Skeletal muscle tissue (tissue), 4 donors: ENCODE data around the gene BMPR1B. TPM values are rescaled to one million over a fixed set of nuclear protein-coding genes. Genes with fewer than 3 reads are reported as not detected.
"Not testable (repeated sequence)": the region's sequence is repeated elsewhere in the genome, so short reads cannot be mapped to it uniquely, and the experiment has no call there.

Experiments
- H3K27ac ChIP-seq: one replicate; pipeline ENCODE4 v1.7.0; 2013; ENCODE audit warnings: mild to moderate bottlenecking, low read depth, low read length, inconsistent platforms
- H3K27me3 ChIP-seq, 3 donors: one replicate each; pipeline ENCODE4 v1.7.0; 2013; ENCODE audit warnings: low read length in 3 of 3; ENCODE audit not compliant: control insufficient read depth in 3 of 3, insufficient read depth in 3 of 3
- H3K36me3 ChIP-seq, 3 donors: one replicate each; pipeline ENCODE4 v1.7.0; 2013; ENCODE audit warnings: low read length in 3 of 3; ENCODE audit not compliant: control insufficient read depth in 3 of 3, insufficient read depth in 3 of 3
- H3K4me1 ChIP-seq, 3 donors: one replicate each; pipeline ENCODE4 v1.7.0; 2013; ENCODE audit warnings: low read length in 3 of 3, mild to moderate bottlenecking in 3 of 3; ENCODE audit not compliant: control insufficient read depth in 3 of 3, insufficient read depth in 3 of 3
- H3K4me3 ChIP-seq, 3 donors: one replicate each; pipeline ENCODE4 v1.7.0; 2013; ENCODE audit warnings: low read length in 3 of 3
- H3K9ac ChIP-seq, 3 donors: one replicate each; pipeline ENCODE4 v1.7.0; 2013; ENCODE audit warnings: low read length in 3 of 3, mild to moderate bottlenecking in 3 of 3, moderate library complexity in 2 of 3, low read depth in 1 of 3
- H3K9me3 ChIP-seq, 3 donors: one replicate each; pipeline ENCODE4 v1.7.0; 2013; ENCODE audit warnings: low read length in 3 of 3; ENCODE audit not compliant: control insufficient read depth in 3 of 3
- total RNA-seq: library from RNA; depleted of rRNA; stranded (reverse); fragments of >200 nt; gene quantifications from one replicate; pipeline ENCODE4 v1.2.3, GENCODE V29; 2014
- donor health status: Osteomylitis.

Gene BMPR1B
- total RNA-seq, 1 donor from 2014 or later, result 22.4 TPM

GRCh38 chr4:94827481-94828110 is 69.8 kb downstream of the BMPR1B start:
- H3K4me1 ChIP-seq, result no peaks in the 10 kb centered on the region
- H3K27me3 ChIP-seq, result no peaks in the 10 kb centered on the region
- H3K4me3 ChIP-seq, result no peak overlapping the region
- H3K27ac ChIP-seq, result no peak overlapping the region
- no peak overlapping the region for H3K9ac ChIP-seq
- H3K36me3 ChIP-seq, result no peaks in the 10 kb centered on the region
- no peaks in the 10 kb centered on the region for H3K9me3 ChIP-seq

GRCh38 chr4:94828882-94829281 is 71.1 kb downstream of the BMPR1B start:
- Histone ChIP-seq H3K9me3 (no peaks in the 10 kb centered on the region), H3K4me3 (no peak overlapping the region), H3K27ac (no peak overlapping the region), H3K27me3 (no peaks in the 10 kb centered on the region), H3K9ac (no peak overlapping the region), H3K4me1 (no peaks in the 10 kb centered on the region), H3K36me3 (no peaks in the 10 kb centered on the region)

- Histone ChIP-seq H3K9me3 (no peaks in the 10 kb centered on the region), H3K27me3 (no peaks in the 10 kb centered on the region), H3K4me1 (no peaks in the 10 kb centered on the region), H3K9ac (no peak overlapping the region), H3K36me3 (no peaks in the 10 kb centered on the region), H3K27ac (no peak overlapping the region), H3K4me3 (no peak overlapping the region)
These were observed 73.9 kb downstream of the BMPR1B start for GRCh38 chr4:94831607-94832006.

DNA sequence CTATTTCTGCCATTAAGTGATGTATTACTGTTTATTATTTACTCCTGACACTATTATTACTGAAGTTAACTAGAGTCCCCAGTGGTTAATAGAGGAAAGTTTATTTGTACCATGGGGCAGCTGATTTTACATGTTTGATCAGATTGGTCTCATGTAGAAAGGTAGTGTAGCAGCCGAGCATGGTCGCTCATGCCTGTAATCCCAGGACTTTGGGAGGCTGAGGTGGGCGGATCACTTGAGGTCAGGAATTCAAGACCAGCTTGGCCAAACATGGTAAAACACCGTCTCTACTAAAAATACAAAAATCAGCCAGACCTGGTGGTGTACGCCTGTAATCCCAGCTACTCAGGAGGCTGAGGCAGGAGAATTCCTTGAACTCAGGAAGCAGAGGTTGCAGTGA is 74.6 kb downstream of the BMPR1B start:
- H3K27ac ChIP-seq, H3K9ac ChIP-seq, H3K4me3 ChIP-seq, H3K27me3 ChIP-seq, H3K4me1 ChIP-seq, H3K9me3 ChIP-seq, H3K36me3 ChIP-seq: not testable (repeated sequence)

- Histone ChIP-seq H3K4me3 (no peak overlapping the region), H3K36me3 (no peaks in the 10 kb centered on the region), H3K9ac (no peak overlapping the region), H3K9me3 (no peaks in the 10 kb centered on the region), H3K27ac (no peak overlapping the region), H3K27me3 (no peaks in the 10 kb centered on the region), H3K4me1 (no peaks in the 10 kb centered on the region)
These were observed 75.6 kb downstream of the BMPR1B start for GRCh38 chr4:94833394-94833793.

- no peaks in the 10 kb centered on the region for H3K27me3 ChIP-seq
- H3K9me3 ChIP-seq, result no peaks in the 10 kb centered on the region
- no peaks in the 10 kb centered on the region for H3K36me3 ChIP-seq
- no peak overlapping the region for H3K27ac ChIP-seq
- no peaks in the 10 kb centered on the region for H3K4me1 ChIP-seq
- H3K4me3 ChIP-seq, result no peak overlapping the region
- H3K9ac ChIP-seq, result no peak overlapping the region
These were observed 76.7 kb downstream of the BMPR1B start for GRCh38 chr4:94834501-94834900.

GRCh38 chr4:94841166-94841863 is 83.6 kb downstream of the BMPR1B start:
- H3K9me3 ChIP-seq, H3K36me3 ChIP-seq, H3K9ac ChIP-seq, H3K4me1 ChIP-seq, H3K27ac ChIP-seq, H3K4me3 ChIP-seq, H3K27me3 ChIP-seq: not testable (repeated sequence)

GRCh38 chr4:94841864-94842221 is 84.1 kb downstream of the BMPR1B start:
- H3K27me3 ChIP-seq, result no peaks in the 10 kb centered on the region
- no peak overlapping the region for H3K27ac ChIP-seq
- no peak overlapping the region for H3K9ac ChIP-seq
- H3K9me3 ChIP-seq, result no peaks in the 10 kb centered on the region
- H3K4me1 ChIP-seq, result no peaks in the 10 kb centered on the region
- no peaks in the 10 kb centered on the region for H3K36me3 ChIP-seq
- no peak overlapping the region for H3K4me3 ChIP-seq

DNA sequence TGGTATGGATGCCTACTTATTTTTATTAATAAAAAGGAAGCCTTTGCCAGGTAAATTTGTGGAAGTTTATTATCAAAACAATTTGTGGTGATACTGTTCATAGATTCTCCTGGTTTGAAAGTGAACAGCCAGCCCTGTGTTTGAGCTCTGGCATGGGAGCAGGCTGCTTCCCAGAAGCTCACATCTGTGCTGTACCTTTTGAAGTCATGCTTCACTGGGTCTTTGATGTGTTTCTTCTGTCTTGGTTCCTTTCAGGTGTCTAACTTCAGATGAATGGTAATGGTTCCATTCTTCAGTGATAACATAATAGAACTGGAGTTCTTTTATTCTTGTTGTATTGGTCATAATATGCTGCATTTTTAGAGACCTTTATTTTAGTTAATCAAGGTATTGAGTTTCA is 85.5 kb downstream of the BMPR1B start:
- Histone ChIP-seq H3K27ac (no peak overlapping the region), H3K9ac (no peak overlapping the region), H3K36me3 (no peaks in the 10 kb centered on the region), H3K4me3 (no peak overlapping the region), H3K4me1 (no peaks in the 10 kb centered on the region), H3K9me3 (no peaks in the 10 kb centered on the region), H3K27me3 (no peaks in the 10 kb centered on the region)

- H3K4me1 ChIP-seq, result no peaks in the 10 kb centered on the region
- no peak overlapping the region for H3K9ac ChIP-seq
- H3K27me3 ChIP-seq, result no peaks in the 10 kb centered on the region
- no peaks in the 10 kb centered on the region for H3K36me3 ChIP-seq
- H3K27ac ChIP-seq, result no peak overlapping the region
- no peak overlapping the region for H3K4me3 ChIP-seq
- H3K9me3 ChIP-seq, result no peaks in the 10 kb centered on the region
These were observed 90.6 kb downstream of the BMPR1B start for GRCh38 chr4:94848326-94848725.
